Measurements from ENCODE around the gene TNRC6A. TPM values are rescaled to one million over a fixed set of nuclear protein-coding genes. Genes with fewer than 3 reads are reported as not detected.

Gene TNRC6A
- total RNA-seq: 52.9 and 54.2 TPM in 2 replicates

GRCh38 chr16:24729243-24729950 is at the start of gene TNRC6A:
TSS of gene TNRC6A (plus strand) at chr16:24729651. CDS start at chr16:24729842, 191 bp downstream.
- peaks cover 2% of the 10 kb centered on the region for H3K27me3 Mint-ChIP-seq
- no peaks in the 10 kb centered on the region for H3K9me3 Mint-ChIP-seq
- H3K4me1 Mint-ChIP-seq: peaks cover 32% of the 10 kb centered on the region
- DNase-seq: peak; percentile 93
- peak within 1 kb of the TSS; percentile 98 for H3K27ac Mint-ChIP-seq
- H3K4me3 Mint-ChIP-seq: peak within 1 kb of the TSS; percentile 99
- intact Hi-C loops (cut with micrococcal nuclease): no loop called here
- peaks cover 32% of the 10 kb centered on the region for H3K36me3 Mint-ChIP-seq (ENCODE audit: low read depth)

GRCh38 chr16:24681793-24682192 is 47.7 kb upstream of the TNRC6A start:
- no peak for DNase-seq
- Mint-ChIP-seq H3K4me3 (no peak overlapping the region), H3K27me3 (peaks cover under 1% of the 10 kb centered on the region), H3K4me1 (peaks cover 2% of the 10 kb centered on the region), H3K9me3 (no peaks in the 10 kb centered on the region), H3K27ac (no peak overlapping the region), H3K36me3 (ENCODE audit: low read depth) (no peaks in the 10 kb centered on the region)
- intact Hi-C loops (cut with micrococcal nuclease): no loop called here

GRCh38 chr16:24683250-24683649 is 46.2 kb upstream of the TNRC6A start:
- H3K4me3 Mint-ChIP-seq: no peak overlapping the region
- no peaks in the 10 kb centered on the region for H3K9me3 Mint-ChIP-seq
- H3K4me1 Mint-ChIP-seq: peaks cover 1% of the 10 kb centered on the region
- H3K27me3 Mint-ChIP-seq: no peaks in the 10 kb centered on the region
- intact Hi-C loops (cut with micrococcal nuclease): no loop called here
- H3K27ac Mint-ChIP-seq: no peak overlapping the region
- no peak for DNase-seq
- H3K36me3 Mint-ChIP-seq (ENCODE audit: low read depth): no peaks in the 10 kb centered on the region

DNA sequence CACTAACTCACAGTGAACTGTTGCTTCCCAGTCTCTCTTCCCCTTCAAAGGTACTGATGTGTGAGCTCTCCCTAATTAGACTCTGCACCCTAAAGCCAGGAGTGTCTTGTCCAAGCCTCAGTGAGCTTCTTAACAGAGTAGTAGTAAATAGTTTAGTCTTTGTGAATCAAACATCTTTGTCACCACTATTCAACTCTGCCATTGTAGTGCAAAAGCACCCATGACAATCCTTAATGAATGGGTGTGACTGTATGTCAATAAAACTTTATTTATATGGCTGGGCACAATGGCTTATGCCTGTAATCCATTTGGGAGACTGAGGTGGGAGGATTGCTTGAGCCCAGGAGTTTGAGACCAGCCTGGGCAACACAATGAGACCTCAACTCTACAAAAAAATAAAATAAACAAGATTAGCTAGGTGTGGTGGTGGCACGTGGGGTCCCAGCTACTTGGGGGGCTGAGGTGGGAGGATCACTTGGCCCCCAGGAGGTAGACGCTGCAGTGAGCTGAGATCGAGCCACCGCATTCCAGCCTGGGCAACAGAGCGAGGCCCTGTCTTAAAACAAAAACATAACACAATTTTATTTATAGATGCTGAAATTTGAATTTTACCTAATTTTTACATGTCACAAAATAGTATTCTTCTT is 45.5 kb upstream of the TNRC6A start:
- Mint-ChIP-seq H3K9me3 (no peaks in the 10 kb centered on the region), H3K36me3 (ENCODE audit: low read depth) (no peaks in the 10 kb centered on the region), H3K4me1 (peaks cover 1% of the 10 kb centered on the region), H3K4me3 (no peak overlapping the region), H3K27me3 (no peaks in the 10 kb centered on the region), H3K27ac (no peak overlapping the region)
- DNase-seq: no peak
- intact Hi-C loops (cut with micrococcal nuclease): no loop called here

GRCh38 chr16:24685539-24686432 is 43.7 kb upstream of the TNRC6A start:
- Mint-ChIP-seq H3K4me3 (no peak overlapping the region), H3K27ac (no peak overlapping the region), H3K36me3 (ENCODE audit: low read depth) (no peaks in the 10 kb centered on the region), H3K4me1 (peaks cover 1% of the 10 kb centered on the region), H3K9me3 (no peaks in the 10 kb centered on the region), H3K27me3 (no peaks in the 10 kb centered on the region)
- intact Hi-C loops (cut with micrococcal nuclease): no loop called here
- no peak for DNase-seq

DNA sequence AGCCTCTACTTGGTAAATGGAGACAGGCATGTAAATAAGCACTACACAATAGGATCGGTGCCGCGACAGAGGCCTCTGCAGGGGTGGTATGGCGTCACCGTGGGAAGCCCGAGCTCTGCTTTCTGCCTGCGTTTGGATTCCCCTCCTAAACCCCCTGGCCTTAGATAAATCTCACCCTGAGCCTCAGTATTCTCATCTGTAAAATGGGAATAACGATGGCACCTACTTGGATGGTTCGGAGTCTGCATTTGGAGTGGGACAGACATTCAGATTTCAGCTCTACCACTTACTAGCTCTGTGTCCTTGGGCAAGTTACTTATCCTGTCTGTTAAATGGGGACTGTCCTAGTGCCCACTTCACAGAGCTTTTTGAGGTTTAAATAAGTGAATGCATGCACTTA is 42.8 kb upstream of the TNRC6A start:
- peaks cover 1% of the 10 kb centered on the region for H3K4me1 Mint-ChIP-seq
- no peaks in the 10 kb centered on the region for H3K9me3 Mint-ChIP-seq
- H3K27me3 Mint-ChIP-seq: peaks cover 1% of the 10 kb centered on the region
- H3K27ac Mint-ChIP-seq: no peak overlapping the region
- intact Hi-C loops (cut with micrococcal nuclease): no loop called here
- no peak for DNase-seq
- H3K36me3 Mint-ChIP-seq (ENCODE audit: low read depth): no peaks in the 10 kb centered on the region
- H3K4me3 Mint-ChIP-seq: no peak overlapping the region

DNA sequence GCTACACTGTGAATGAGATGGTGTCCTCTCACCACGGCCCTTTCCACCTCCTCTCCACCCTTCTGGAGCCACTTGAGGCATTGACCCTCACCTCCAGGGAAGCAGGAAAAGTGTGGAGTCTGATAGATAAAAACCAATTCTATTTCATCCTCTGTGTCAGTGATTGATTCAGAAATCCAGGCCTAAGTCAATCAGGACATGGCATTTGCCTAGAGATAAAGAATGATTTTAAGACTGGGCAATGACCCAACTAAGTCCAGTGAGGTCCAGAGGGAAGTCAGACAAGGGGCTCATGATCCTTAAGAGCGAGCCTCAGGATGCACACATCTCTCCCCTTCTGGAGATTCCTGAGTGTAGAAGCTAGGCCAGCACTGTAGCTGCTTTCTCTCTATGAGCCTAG is 41.1 kb upstream of the TNRC6A start:
- Mint-ChIP-seq H3K4me3 (no peak overlapping the region), H3K4me1 (peaks cover 1% of the 10 kb centered on the region), H3K36me3 (ENCODE audit: low read depth) (no peaks in the 10 kb centered on the region), H3K27me3 (peaks cover 1% of the 10 kb centered on the region), H3K27ac (no peak overlapping the region), H3K9me3 (no peaks in the 10 kb centered on the region)
- intact Hi-C loops (cut with micrococcal nuclease): no loop called here
- DNase-seq: no peak

GRCh38 chr16:24689128-24689527 is 40.3 kb upstream of the TNRC6A start:
- H3K36me3 Mint-ChIP-seq (ENCODE audit: low read depth): no peaks in the 10 kb centered on the region
- intact Hi-C loops (cut with micrococcal nuclease): no loop called here
- H3K9me3 Mint-ChIP-seq: no peaks in the 10 kb centered on the region
- no peak for DNase-seq
- peaks cover 1% of the 10 kb centered on the region for H3K27me3 Mint-ChIP-seq
- no peak overlapping the region for H3K27ac Mint-ChIP-seq
- peaks cover 1% of the 10 kb centered on the region for H3K4me1 Mint-ChIP-seq
- no peak overlapping the region for H3K4me3 Mint-ChIP-seq

GRCh38 chr16:24692854-24693253 is 36.6 kb upstream of the TNRC6A start:
- no peak overlapping the region for H3K4me3 Mint-ChIP-seq
- peaks cover 1% of the 10 kb centered on the region for H3K27me3 Mint-ChIP-seq
- H3K27ac Mint-ChIP-seq: no peak overlapping the region

DNA sequence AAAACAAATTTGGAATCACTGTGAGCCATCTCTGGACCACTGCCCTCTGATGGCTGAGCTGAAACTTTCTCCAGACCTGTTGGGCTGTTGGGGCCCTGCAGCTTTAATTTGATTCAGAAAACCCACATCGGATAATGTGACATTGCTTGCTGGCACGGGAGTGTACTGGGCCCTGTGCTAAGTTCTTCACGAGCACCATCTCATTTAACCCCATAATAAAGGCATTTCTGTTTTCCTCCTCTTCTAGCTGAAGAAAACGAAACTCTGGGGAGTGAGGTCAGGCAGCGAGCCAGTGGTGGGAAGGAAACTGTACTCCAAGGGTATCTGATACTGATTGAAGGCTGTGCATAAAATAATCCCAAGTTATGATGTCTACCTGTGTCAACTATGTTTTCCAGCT is 34.5 kb upstream of the TNRC6A start:
- no peak overlapping the region for H3K27ac Mint-ChIP-seq
- H3K4me1 Mint-ChIP-seq: no peaks in the 10 kb centered on the region
- intact Hi-C loops (cut with micrococcal nuclease): no loop called here
- H3K36me3 Mint-ChIP-seq (ENCODE audit: low read depth): no peaks in the 10 kb centered on the region
- DNase-seq: no peak
- no peaks in the 10 kb centered on the region for H3K9me3 Mint-ChIP-seq
- H3K4me3 Mint-ChIP-seq: no peak overlapping the region
- peaks cover 5% of the 10 kb centered on the region for H3K27me3 Mint-ChIP-seq

More at GRCh38 chr16:24692854-24693253, 36.6 kb upstream of the TNRC6A start:
- H3K36me3 Mint-ChIP-seq (ENCODE audit: low read depth): no peaks in the 10 kb centered on the region
- no peaks in the 10 kb centered on the region for H3K4me1 Mint-ChIP-seq
- H3K9me3 Mint-ChIP-seq: no peaks in the 10 kb centered on the region
- intact Hi-C loops (cut with micrococcal nuclease): no loop called here
- no peak for DNase-seq

DNA sequence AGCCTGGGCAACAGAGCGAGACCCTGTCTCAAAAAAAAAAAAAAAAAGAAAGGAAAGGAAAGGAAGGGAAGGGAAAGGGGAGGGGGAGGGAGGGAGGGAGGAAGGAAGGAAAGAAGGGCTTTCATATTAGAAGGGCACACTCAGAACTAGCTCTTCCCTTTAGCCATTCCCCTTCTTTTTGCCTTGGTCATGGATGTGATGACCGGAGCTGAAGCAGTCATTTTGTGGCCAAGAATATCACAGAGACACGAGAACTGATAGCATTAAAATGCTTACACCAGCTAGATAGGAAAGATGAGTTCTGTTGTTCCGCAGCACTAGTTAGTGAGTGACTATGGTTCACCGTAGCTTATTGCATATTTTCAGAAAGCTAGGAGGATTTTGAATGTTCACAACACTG is 32.8 kb upstream of the TNRC6A start:
- no peak for DNase-seq
- intact Hi-C loops (cut with micrococcal nuclease): no loop called here
- Mint-ChIP-seq H3K36me3 (ENCODE audit: low read depth) (no peaks in the 10 kb centered on the region), H3K27ac (no peak overlapping the region), H3K9me3 (no peaks in the 10 kb centered on the region), H3K4me1 (no peaks in the 10 kb centered on the region), H3K27me3 (peaks cover 5% of the 10 kb centered on the region), H3K4me3 (no peak overlapping the region)

GRCh38 chr16:24698308-24698707 is 31.1 kb upstream of the TNRC6A start:
- H3K27ac Mint-ChIP-seq: no peak overlapping the region
- H3K27me3 Mint-ChIP-seq: peaks cover 10% of the 10 kb centered on the region
- H3K9me3 Mint-ChIP-seq: no peaks in the 10 kb centered on the region
- intact Hi-C loops (cut with micrococcal nuclease): no loop called here
- no peak overlapping the region for H3K4me3 Mint-ChIP-seq
- no peaks in the 10 kb centered on the region for H3K4me1 Mint-ChIP-seq
- no peak for DNase-seq
- no peaks in the 10 kb centered on the region for H3K36me3 Mint-ChIP-seq (ENCODE audit: low read depth)

DNA sequence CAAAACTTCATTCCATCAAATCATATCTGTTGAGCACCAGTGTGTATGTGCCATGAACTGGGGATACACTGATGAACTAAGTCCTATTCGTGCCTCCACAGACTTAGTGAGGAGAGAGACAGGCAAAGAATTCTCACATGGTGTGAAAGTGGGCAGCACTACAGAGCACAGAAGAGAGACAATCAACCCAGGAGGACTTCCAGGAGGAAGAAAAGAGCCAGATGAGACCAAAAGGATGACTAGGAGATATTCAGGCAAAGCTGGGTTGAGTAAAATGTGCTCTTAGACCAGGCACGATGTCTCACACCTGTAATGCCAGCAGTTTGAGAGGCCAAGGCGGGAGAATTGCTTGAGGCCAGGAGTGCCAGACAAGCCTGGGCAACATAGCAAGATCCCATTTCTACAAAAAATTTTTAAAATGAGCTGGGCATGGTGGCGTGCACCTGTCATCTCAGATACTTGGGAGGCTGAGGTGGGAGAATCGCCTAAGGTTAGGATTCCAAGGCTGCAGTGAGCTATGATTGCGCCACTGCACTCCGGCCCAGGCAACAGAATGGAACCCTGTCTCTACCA is 30.2 kb upstream of the TNRC6A start:
- Mint-ChIP-seq H3K27ac (no peak overlapping the region), H3K4me3 (no peak overlapping the region), H3K4me1 (no peaks in the 10 kb centered on the region), H3K36me3 (ENCODE audit: low read depth) (no peaks in the 10 kb centered on the region), H3K9me3 (no peaks in the 10 kb centered on the region), H3K27me3 (peaks cover 10% of the 10 kb centered on the region)
- intact Hi-C loops (cut with micrococcal nuclease): no loop called here
- DNase-seq: no peak

All from activated CD4-positive, alpha-beta T cell treated with anti-CD3 and anti-CD28 coated beads, Interleukin-2, amount 10 ng/mL, durations not matched to agents 24 days and 14 days (primary cell).